Measurements from ENCODE around the gene TSPOAP1. TPM values are rescaled to one million over a fixed set of nuclear protein-coding genes. Genes with fewer than 3 reads are reported as not detected.

The TSPOAP1 gene
- total RNA-seq, 1 donor from 2014 or later = 0.79 TPM

DNA sequence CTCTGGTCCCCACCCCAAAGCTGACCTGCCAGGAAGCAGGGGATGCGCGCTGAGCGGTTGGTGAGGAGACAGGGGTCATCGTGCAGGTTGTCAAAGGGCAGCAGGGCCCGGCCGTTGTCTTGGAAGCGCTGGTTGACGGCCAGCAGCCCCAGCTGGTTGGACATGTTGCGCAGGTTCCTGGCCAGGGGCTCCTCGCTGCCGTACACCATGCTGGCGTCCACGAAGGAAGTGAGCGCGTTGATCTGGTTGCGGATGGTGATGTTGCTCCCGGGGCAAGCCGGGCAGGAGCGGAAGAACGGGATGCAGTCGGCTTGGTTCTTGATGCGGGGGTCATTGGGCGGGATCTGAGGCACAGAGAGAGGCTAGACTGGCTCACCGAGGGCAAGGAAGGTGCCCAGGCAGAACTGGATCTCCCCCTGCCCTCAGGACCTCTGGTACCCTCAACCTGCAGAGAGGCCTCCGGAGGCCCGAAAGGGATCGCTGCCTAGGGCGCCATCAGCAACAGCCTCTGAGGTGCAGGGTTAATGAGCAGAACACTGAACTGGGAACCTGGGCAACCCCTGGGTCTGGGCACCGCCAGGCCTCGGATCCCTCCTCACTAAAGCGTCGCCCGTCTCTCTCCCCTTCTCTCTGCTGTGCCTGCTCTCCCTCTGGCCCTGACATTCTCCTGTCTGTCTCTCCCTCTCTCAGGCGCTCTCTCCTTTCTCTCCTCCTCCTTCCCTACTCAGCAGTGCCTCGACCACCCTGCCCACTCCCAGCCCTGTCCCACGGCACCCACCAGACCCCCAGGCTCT is 50.6 kb downstream of the TSPOAP1 start:
- no peak for DNase-seq (ENCODE audit: low read depth)
- H2AFZ ChIP-seq (ENCODE audit: low read depth, low read length) = no peak overlapping the region
- no peak overlapping the region for H3K27ac Mint-ChIP-seq (ENCODE audit: unreplicated experiment)

DNA sequence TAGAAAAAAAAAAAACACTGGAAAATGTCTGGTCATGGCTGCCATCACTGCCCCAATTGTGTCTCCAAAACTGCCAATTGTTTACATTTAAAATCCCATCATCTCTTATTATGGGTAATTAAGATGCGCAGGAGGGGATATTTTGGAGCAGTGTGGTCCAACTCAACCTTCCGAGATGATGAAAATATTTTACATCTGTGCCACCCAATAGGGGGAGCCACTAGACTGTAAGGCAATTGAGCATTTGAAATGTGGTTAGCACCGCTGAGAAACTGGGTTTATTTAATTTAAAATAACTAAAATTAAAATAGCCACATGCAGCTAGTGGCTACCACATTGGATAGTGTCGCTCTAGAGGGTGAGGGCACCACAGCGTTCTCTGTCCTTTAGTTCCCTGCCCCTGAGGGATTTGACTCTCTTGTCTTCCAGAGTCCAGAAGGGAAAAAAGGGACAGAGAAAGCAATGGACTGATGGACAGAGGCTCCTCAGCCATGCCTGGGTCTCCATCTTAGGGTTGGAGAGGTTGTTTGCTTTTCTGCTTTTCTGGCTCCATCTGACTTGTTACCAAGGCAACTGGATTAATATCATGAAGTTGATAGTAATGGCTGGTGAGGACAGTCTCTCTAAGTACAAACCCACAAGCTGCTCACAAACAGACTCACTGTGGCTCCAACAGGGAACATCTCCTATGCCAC is 51.3 kb downstream of the TSPOAP1 start:
- H3K27ac Mint-ChIP-seq (ENCODE audit: unreplicated experiment) = no peak overlapping the region
- H3K27me3 ChIP-seq (ENCODE audit: insufficient read depth, low read length) = peaks cover 13% of the 10 kb centered on the region
- H3K4me3 Mint-ChIP-seq (ENCODE audit: unreplicated experiment) = no peak overlapping the region
- no peaks in the 10 kb centered on the region for H3K36me3 ChIP-seq (ENCODE audit: insufficient read depth, low read length)
- no peak for DNase-seq (ENCODE audit: low read depth)
- H3K9ac ChIP-seq (ENCODE audit: low read length) = no peak overlapping the region
- H3K79me2 ChIP-seq (ENCODE audit: insufficient read depth, low read length) = no peaks in the 10 kb centered on the region
- H3K9me3 ChIP-seq (ENCODE audit: insufficient read depth, low read depth, low read length) = no peaks in the 10 kb centered on the region
- H3K9me3 Mint-ChIP-seq (ENCODE audit: unreplicated experiment) = no peaks in the 10 kb centered on the region
- H3K27ac ChIP-seq (ENCODE audit: low read depth, low read length) = no peak overlapping the region
- H4K20me1 ChIP-seq (ENCODE audit: insufficient read depth, low read length) = no peaks in the 10 kb centered on the region
- H3K36me3 Mint-ChIP-seq (ENCODE audit: low read depth, unreplicated experiment) = no peaks in the 10 kb centered on the region
- TF ChIP-seq EZH2 (IDR thresholded peaks at IDR 0.05; ENCODE audit: insufficient read depth, low read length) = no peak
- TF ChIP-seq, protein P1, sequence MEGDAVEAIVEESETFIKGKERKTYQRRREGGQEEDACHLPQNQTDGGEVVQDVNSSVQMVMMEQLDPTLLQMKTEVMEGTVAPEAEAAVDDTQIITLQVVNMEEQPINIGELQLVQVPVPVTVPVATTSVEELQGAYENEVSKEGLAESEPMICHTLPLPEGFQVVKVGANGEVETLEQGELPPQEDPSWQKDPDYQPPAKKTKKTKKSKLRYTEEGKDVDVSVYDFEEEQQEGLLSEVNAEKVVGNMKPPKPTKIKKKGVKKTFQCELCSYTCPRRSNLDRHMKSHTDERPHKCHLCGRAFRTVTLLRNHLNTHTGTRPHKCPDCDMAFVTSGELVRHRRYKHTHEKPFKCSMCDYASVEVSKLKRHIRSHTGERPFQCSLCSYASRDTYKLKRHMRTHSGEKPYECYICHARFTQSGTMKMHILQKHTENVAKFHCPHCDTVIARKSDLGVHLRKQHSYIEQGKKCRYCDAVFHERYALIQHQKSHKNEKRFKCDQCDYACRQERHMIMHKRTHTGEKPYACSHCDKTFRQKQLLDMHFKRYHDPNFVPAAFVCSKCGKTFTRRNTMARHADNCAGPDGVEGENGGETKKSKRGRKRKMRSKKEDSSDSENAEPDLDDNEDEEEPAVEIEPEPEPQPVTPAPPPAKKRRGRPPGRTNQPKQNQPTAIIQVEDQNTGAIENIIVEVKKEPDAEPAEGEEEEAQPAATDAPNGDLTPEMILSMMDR (IDR thresholded peaks at IDR 0.05; ENCODE audit: insufficient read depth, low read depth, low read length) = peak; percentile 30
- H3K4me2 ChIP-seq (ENCODE audit: low read length) = no peak overlapping the region
- H3K4me1 Mint-ChIP-seq (ENCODE audit: low read depth, unreplicated experiment) = no peaks in the 10 kb centered on the region
- peaks cover 48% of the 10 kb centered on the region for H3K27me3 Mint-ChIP-seq (ENCODE audit: low read depth, unreplicated experiment)
- H2AFZ ChIP-seq (ENCODE audit: low read depth, low read length) = no peak overlapping the region
- no peak for FAIRE-seq
- no peak overlapping the region for H3K4me3 ChIP-seq (ENCODE audit: insufficient read depth, low read depth, low read length)
- no peaks in the 10 kb centered on the region for H3K4me1 ChIP-seq (ENCODE audit: insufficient read depth, low read length)

More for the DNA sequence above, 50.6 kb downstream of the TSPOAP1 start:
- H3K27me3 Mint-ChIP-seq (ENCODE audit: low read depth, unreplicated experiment) = peaks cover 42% of the 10 kb centered on the region
- no peaks in the 10 kb centered on the region for H3K79me2 ChIP-seq (ENCODE audit: insufficient read depth, low read length)
- H3K9me3 Mint-ChIP-seq (ENCODE audit: unreplicated experiment) = no peaks in the 10 kb centered on the region
- no peaks in the 10 kb centered on the region for H3K4me1 Mint-ChIP-seq (ENCODE audit: low read depth, unreplicated experiment)
- H3K4me3 Mint-ChIP-seq (ENCODE audit: unreplicated experiment) = no peak overlapping the region
- H3K9me3 ChIP-seq (ENCODE audit: insufficient read depth, low read depth, low read length) = no peaks in the 10 kb centered on the region
- peaks cover 13% of the 10 kb centered on the region for H3K27me3 ChIP-seq (ENCODE audit: insufficient read depth, low read length)
- H3K4me1 ChIP-seq (ENCODE audit: insufficient read depth, low read length) = no peaks in the 10 kb centered on the region
- H4K20me1 ChIP-seq (ENCODE audit: insufficient read depth, low read length) = no peaks in the 10 kb centered on the region
- H3K4me2 ChIP-seq (ENCODE audit: low read length) = no peak overlapping the region
- H3K9ac ChIP-seq (ENCODE audit: low read length) = no peak overlapping the region
- no peak for FAIRE-seq
- H3K36me3 Mint-ChIP-seq (ENCODE audit: low read depth, unreplicated experiment) = no peaks in the 10 kb centered on the region
- H3K27ac ChIP-seq (ENCODE audit: low read depth, low read length) = no peak overlapping the region
- no peaks in the 10 kb centered on the region for H3K36me3 ChIP-seq (ENCODE audit: insufficient read depth, low read length)
- H3K4me3 ChIP-seq (ENCODE audit: insufficient read depth, low read depth, low read length) = no peak overlapping the region
- TF ChIP-seq, protein P1 (IDR thresholded peaks at IDR 0.05; ENCODE audit: insufficient read depth, low read depth, low read length) = no peak
- no peak for TF ChIP-seq EZH2 (IDR thresholded peaks at IDR 0.05; ENCODE audit: insufficient read depth, low read length)
